HG02759 (cell line): ENCODE measurements around the gene FOXN3.

Experiments
- ATAC-seq: cut with Tn5 transposase; IDR thresholded peaks from one replicate; pipeline ENCODE4 v1.9.1; 2021; ENCODE audit warnings: mild to moderate bottlenecking, moderate library complexity; ENCODE audit not compliant: unreplicated experiment

Gene FOXN3

DNA sequence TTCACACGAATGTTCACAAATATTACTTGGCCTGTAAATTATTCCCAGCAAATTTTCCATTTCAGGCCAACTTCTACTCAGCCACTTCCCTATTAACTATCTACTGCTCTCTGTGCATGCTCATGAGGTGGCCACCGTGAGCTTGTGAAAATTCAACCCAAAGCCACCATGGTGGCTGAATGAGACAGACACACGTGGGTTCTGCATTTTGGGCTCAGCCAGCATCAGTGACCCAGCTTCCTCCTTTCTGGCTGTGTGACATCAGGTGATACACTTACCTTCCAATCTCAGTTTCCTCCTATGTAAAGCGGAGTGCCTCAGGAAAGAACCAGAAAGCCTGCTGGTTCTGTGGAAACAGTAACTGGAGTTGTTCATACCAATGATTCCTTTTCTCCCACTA is 175.8 kb downstream of the FOXN3 start:
- no peak for ATAC-seq

DNA sequence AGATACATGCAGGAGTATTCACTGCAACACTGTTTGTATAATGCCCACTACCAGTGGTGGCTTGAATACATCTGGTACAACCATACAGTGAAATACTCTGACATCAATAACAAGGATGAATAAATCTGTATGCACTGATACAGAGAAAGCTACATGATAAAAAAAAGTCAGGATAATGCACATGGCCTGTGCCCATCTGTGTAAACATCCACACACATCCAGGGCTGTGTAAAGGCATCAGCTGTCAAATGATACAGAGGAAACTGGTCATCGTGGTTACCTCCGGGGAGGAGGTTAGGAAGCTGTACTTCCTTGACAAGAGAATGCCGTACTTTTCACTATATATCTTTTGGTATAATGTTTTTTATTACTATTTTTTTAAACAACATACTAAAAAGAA is 176.6 kb downstream of the FOXN3 start:
- no peak for ATAC-seq

DNA sequence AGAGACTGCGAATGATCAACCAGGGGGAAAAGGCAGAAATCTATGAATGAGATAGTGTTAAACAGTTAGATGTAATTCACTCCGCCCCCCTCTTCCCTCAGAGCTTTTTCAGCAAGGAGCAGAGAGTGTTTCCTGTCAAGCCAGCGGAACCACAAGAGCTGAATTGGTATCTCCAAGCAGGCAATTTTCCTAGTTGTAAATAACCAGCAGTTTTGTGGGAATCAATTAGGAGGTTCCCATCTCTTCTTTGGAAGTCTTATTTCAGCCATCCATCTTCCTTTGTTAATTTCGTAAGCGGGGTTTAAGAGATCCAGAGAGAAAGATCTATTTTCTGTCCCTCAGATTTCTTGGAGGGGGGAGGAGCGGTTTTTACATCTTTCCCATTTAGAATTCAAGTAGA is 178.0 kb downstream of the FOXN3 start:
- ATAC-seq: no peak

DNA sequence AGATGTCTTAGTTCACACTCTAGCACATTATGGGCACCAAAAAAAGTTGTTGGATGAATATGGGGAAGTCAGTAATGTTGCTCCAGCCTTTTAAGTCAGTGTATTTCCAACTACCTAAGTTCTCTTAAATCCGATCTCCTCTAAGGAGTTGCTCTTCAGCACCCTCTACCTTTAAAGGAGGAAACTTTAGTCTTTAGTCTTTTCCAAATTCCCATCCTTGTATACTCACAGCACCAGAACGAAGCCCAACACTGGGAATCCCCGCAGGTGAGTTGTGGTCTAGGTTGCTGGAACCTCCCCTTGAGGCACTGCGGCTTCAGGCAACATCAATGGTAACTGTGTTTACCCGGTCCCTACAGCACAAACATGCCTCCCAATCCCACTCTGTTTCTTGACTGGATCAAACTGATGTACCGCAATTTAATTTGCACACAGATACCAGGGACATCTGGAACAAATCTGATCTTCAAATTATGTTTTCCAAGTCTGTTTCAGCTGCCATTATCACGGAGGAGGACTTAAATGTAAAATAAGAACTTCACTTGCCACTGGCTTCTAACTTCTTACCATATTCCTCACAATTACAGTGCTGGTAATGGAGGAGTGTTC is 179.0 kb downstream of the FOXN3 start:
- no peak for ATAC-seq

DNA sequence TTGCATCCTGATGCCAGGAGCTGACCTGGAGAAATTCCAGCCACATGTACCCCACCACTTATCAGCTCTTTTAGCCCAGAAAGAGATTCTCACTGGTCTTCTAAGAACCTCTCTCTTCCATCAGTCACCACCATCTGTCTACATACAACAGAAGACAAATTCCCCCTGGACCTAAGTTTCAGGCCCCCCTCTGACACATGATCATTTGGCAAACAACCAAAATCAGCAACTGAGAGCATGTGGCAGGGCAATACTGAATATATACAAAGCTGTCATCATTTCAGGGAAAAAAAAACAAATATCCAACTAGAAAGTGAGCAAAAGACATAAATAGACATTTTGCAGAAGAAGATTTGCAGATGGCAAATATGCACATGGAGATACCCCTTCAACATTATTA is 180.2 kb downstream of the FOXN3 start:
- ATAC-seq: no peak

DNA sequence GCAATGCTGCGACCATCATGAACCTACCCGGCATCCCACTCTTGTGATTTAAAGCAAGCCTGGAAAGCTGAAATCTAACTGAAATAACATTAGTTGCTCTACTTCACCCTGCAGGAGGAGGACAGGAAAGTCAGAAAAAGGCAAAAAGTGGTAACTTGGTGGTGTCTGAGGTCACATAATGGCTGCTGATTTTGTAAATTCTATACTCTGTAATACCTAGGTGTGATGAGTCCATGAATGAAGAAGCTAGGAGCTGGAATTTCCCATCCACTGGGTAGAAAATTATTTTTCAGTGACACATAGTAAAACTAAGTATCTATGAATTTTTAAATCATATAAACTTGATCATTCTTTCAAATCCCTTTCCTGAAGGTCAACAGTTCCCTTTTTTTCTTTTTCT is 183.8 kb downstream of the FOXN3 start:
- no peak for ATAC-seq

DNA sequence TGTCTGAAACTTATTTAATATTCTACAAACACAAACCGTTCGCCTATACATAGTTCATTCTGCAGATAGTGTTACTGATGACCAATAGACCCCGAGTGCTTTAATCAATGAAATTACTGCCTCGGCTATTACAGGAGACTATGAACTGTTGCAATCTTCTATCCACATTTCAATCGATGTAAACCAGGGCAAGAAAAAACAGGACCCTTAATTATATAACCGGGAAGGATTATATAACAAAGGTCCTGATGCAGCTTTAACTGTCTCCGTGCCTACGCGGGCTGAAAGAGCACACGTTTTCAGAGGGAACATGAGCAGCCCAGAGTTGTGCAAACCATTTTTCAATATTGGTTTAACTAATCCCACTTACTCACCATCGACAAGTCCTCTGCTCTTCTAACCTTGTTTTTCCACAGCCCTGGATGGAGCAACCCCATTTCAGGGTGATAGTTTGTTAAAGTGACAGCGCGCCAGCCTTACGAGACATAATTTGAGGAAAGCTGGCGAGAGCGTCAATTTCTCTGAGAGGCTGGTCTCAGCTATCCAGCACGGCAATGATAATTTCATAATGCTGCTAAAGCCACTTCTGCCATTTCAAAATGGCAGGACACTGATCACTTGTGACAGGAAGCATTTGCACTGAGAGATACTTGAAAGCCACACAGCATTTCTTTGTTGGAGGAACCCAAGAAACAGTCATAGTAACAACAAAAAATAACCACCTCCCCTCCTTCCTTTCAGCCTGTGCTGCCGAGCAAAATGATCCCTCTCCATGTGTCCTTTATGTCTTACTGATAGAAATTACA is 184.6 kb downstream of the FOXN3 start:
- no peak for ATAC-seq

DNA sequence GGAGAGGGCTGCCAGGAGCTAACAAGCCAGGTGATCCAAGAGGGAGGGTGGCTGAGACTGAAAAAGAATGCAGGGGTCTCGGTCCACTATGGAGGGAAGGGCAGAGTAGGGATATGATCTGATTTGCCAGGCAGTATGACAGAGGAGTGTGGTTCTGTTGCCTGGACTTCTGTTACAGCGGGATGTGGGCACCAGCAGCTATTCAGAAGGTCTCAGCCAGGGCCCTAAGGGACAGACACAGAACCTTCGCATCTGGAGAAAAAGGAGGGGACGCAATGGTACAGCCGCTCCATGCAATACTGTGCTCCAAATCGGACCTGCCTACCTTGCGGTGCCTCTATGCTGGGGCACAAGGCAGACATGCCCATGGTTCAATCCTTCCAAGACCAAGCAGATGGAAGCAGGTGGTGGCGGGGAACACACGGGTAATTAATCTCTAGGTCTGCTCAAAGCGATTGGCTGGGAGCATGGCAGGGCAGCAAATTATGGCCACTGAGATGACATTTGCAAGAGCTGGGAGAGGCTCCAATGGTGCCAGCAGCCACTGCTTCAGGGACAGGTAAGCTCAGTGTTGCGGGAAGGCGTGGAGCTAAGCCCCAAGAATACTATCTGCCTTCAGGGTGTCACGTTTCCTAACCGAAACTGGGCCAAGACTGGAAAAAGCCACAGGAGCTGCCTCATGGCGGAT is 185.5 kb downstream of the FOXN3 start:
- no peak for ATAC-seq

DNA sequence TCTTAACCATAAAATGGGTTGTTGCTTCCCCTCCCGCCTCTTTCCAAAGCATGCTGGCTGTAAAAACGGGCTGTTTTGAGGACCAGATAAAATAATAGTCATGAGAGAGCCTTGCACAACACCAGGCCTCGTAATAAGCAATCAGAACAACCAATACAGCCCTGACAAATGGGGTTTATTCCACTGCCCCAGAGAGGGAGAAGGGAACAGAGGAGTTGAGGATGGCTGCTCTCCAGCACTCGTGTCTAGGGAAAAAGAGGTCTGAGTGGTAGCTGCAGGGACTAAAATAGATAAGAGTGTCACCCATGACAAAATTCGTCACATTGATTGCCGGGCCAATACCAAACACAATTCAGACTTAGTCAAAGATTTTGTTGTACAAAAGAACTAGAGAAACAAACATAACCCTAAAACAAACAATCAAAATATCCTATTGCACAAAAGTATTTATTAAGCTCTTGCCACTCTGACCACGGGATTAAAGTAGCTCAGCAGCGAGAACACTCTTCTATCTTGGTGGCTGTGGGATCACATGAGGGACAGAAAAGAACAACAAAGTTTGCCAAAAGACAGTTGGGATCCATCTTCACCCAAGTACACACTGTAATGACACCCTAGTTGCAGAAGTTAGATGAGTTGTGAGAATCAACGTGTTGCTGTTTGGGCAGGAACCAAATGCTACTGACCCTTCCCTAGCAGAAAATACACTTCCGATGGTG is 188.0 kb downstream of the FOXN3 start:
- no peak for ATAC-seq

DNA sequence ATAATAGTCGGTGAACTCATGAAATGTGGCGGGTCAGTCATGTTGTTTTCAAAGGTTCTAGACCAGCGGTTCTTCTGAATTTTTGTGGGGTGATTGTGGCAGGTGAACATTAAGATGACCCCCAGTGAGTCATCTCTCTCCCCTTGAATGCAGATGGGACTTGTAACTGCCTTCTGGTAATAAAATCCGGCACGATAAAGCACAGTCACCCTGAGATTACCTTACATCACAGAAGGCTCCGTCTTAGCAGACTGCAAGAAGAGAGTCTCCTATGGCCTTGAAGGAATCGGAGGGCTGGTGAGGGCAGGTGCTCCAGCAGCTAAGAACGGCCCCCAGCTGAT is 189.6 kb downstream of the FOXN3 start:
- no peak for ATAC-seq

DNA sequence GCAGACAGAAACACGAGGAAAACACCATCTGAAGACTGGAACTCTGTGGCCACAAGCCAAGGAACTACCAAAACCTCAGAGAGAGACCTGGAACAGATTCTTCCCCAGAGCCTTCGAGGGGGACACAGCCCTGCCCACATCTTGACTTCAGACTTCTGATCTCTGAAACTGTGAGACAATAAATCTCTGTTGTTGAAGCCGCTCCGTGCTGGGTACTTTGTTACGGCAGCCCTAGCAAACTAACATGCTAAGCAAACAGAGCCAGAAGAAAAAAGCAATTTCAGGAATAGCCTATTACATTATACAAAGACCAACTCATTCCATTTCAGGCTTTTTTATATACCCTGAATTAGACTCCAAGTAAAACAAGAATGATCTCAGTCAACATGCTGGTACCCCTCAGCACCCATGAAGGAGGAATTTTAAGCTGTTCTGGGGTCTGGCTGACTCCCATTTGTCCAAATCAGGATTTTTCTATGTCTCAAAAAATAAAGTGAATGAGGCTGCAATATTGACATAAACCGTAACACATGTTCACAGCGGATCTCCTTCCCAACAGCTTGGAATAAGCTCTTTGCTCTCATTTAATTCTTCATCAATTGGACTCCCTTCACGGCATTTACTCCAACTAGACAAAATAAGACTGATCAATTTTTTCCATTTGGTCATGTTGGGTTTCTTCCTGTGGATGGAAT is 190.1 kb downstream of the FOXN3 start:
- ATAC-seq: no peak

DNA sequence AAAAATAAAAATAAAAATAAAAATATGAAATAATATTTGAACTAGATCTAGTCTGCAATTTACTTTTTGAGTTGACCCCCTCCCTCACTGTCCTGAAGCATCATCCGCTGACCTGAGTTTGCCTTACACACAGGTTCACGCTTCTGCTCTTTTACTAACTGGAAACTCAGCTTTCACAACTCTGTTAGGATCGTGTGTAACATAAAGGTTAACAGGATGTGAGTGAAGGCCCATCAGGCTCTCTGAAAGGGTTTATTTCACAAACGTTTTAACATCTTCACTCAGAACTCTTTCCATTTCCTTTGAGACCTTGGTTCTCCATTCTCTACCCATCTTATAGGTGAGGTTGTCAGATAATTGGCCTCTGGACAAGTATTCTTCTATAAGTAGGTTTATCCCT is 191.4 kb downstream of the FOXN3 start:
- no peak for ATAC-seq

DNA sequence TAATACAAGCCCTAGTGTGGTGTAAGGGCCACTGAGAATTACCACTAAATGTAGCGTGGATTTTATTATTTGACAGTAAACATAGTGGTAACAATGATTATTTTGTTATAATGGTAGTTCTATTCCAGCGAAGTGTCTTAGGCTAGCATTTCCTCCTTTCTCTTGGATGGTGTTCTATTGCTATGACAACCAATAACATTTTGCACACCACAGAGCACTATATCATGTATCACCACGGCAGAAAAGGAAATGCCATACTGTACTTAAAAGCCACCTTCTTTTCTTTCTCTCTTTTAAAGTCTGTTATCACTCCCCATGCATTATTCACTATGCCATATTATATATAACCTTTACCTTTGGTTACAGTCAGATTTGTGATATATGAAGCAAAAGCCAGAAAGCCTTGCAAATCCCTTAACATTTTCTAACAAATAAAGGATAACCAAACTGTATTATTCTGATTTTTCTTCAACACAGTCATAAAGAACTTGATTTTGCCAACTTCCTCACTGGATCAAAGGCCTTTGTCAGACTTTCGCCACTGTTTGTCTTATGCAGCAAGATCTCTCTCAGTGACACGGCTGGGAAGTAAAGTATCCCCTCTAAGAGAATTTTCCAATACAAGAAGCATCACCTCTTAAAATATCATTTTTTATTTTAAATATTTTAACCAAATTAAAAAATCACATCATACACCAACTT is 195.8 kb downstream of the FOXN3 start:
- no peak for ATAC-seq

DNA sequence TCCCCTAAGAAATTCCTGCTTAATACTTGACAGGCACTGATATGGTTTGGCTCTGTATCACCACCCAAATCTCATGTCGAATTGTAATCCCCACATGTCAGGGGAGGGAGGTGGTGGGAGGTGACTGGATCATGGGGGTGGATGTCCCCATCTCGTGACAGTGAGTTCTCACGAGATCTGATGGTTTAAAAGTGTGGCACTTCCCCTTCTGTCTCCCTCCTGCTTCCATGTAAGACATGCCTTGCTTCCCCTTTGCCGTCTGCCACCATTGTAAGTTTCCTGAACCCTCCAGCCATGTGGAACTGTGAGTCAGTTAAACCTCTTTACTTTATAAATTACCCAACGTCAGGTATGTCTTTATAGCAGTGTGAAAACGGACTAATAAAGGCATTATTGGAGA is 198.0 kb downstream of the FOXN3 start:
- no peak for ATAC-seq

DNA sequence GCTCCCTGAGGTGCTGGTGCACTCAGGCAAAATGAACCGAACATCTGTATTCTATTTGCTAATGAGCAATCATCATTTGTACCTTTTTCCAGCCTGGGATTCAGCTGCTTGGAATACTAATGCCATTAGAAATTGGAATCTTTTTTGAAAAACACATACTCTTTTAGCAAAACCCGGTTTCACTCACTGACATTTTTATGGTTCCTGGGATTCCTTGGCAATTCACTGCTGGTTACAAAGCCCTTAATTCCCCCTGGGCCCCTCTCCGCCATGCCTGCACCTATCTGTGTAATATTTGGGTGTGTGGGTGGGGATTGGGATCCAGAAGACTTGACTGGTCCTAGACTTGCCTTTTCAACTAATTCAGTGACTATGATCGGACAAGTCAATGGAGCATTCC is 199.1 kb downstream of the FOXN3 start:
- no peak for ATAC-seq

DNA sequence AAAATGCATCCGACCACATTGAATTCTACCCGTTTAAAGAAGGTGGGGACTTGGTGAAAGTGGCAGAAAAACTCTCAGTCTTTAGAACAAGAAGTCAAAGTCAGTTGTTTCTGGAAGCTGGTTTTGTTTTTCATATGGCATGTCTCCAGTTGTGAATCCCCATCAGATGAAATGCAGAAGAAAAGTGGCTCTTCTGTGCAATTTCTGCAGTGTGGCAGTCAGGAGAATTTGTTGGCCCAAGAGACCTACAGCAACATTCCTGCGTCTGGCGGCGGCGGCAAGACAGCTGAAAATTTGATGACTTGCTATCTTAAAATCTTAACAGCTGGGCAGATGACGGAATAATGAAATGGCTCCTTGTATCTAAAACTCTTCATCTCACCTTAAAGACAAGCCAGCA is 201.5 kb downstream of the FOXN3 start:
- ATAC-seq: no peak

DNA sequence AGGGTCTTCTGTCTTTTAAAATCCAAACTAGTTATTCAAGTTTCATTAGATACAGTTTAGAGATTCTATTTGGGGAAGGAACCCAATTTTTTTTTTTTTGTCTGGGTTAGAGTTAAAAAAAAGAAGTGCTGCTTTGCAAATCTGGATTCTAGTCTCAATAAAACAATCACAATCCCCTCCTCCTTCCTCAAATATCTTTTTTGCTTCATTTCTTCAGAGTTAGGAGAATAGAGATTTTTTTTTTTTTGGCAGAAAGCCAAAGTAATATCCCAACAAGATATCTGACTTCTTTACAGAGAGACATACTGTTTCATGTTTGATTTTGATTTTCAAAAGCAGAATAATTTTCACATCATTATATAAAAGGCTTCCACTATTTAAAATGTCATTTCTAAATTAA is 201.9 kb downstream of the FOXN3 start:
- ATAC-seq: no peak

DNA sequence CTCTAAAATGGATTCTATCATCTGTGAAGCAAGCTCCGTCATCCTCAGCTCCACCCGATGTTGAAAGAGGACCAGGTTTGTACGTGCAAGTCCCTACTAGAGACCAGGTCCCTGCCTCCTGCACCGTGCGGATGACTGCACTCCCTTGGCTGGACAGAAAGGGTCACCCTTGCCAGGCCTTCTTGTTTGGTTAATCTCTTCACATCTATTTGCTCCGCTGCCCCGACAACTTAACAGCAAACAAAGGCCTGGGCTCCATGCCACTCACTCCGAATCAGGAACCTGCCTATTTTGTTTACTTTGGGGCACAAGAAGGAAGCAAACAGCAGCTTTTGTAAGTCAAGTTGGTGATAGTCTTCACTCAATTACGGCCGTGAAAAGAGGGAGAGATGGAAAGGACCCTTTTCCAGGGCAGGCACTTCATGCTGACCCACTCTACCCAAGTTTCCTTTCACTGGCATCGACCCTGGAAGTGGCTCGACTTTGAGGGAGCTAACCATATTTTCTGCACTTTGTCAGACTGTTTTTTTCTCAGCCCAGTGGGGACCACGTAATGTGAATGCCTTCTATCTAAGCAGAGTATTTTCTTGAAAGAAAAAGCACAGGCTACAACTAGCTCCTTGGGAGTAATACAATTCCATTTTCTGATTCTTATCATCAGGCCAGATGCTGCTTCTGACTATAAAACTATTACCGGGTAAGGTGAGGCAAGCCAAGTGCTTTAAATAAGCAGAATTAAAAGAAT is 202.6 kb downstream of the FOXN3 start:
- no peak for ATAC-seq

DNA sequence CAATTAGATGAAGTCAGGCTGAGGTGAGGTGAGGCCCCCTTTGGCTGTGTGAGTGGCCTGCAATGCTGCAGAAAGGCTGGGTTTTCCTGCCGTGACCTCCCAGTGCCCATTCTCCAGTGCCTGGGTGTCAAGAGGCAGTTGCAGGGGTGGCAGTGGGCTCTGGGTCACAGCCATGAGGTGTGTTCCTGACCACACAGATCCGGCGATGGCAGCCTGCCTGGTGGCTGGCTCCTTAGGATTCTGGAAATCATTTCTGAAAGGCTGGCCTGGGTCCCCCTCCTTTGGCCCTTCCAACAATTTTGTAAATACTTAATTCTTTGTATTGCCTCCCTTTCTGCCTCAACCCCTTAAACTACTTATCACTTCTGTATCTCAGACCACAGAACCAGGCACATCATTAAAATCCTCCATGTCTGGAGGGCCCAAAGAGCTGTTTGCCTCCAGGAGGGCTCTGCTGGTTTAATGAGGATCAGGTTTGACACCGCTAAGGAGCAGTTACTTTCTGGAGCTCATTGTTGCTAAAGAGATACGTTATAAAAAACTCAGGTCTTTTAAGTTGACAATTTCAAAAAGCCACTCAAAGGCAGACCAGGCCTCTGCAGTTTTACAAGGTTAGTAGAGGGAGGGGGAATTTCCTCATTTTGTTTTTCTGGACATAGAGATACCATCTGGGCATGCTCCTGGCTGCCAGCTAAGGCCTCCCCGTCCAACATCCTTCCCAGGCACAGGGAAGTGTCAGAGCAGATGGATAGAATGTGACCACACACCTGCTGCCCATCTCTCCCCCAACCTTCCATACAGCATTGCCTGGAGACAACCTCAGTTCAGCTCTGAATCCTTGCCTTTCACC is 204.4 kb downstream of the FOXN3 start:
- ATAC-seq: no peak
